Stimulated activated CD8-positive, alpha-beta memory T cell treated with anti-CD3 and anti-CD28 coated beads, Interleukin-2, amount 100 ng/mL, for 1 hour (primary cell): ENCODE measurements around the gene OPHN1.

ENCODE experiments used
- DNase-seq, 2 donors: peaks; one replicate each; pipeline ENCODE4 v3.0.0-alpha.2; 2020; ENCODE audit warnings: low read depth in 2 of 2

Gene OPHN1

DNA sequence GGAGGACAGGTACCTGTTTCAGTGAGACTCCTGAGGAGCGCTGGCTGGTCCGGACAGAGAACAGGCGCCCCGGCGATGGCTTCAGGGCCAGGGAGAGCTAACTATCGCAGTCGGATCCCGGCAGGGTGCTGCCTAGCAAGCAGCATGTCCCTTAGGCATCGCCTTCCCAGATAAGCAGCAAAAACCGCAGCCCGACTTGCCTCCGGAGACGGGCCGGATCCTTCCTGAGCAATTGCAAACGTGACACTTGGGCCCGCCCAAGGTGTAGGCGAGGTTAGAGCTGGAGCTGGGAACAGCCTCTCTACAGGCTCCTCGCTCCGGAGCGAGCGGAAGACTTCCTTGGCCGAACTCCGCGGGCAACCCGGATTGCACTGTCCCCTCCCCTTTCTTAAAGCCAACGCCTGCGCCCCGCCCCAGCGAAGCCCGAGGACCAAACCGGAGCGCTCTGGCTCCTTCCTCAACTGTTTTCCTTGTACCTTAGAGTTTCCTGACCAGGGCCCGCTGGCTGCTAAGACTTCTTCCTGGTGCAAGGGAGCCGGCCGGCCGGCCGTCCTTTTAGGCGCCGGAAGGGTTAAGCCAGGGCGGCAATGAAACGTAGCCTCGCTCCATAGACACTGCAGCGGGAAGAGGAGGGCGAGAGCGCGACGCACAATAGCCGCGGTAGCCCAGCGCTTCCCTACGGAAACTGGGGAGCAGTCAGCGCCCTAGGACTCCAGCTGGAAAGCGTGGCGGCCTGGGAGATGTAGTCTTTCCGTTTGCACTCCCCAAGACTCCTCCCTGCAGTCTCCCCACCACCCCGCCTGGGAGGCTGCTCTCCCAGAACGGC is at the start of gene OPHN1:
Gene OPHN1 (minus strand): TSS at position 341 of the 826 bp plus-strand sequence. CDS start 475 bp downstream, outside the sequence.
- no peak for DNase-seq

- no peak for DNase-seq
These were observed 47.7 kb upstream of the OPHN1 start for GRCh38 chrX:68480969-68481368.

DNA sequence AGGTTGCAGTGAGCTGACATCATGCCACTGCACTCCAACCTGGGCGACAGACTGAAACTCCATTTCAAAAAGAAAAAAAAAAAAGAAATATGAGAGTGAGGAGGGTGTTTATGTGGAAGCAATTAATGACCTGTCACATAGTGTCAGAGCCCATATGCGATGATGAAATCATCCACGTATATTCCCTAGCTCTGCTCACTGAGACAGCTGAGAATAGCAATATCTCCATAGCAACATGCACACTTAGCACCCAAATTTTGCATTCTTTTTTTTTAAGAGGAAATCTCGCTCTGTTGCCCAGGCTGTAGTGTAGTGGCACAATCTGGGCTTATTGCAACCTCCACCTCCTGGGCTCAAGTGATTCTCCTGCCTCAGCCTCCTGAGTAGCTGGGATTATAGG is 31.5 kb upstream of the OPHN1 start:
- no peak for DNase-seq

DNA sequence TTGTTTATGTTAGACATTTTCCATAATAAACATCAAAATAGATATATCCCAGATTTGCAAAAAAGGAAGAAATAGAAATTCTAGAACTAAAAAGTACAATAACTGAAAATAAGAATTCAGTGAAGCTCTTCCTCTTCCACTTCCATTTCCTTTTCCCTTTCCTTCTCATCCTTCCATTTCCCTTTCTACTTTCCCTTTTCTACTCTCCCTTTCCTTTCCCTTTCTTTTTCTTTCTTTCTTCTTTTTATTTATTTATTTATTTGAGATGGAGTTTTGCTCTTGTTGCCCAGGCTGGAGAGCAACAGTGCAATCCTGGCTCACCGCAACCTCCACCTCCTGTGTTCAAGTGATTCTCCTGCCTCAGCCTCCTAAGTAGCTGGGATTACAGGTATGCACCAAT is 30.6 kb upstream of the OPHN1 start:
- no peak for DNase-seq

DNA sequence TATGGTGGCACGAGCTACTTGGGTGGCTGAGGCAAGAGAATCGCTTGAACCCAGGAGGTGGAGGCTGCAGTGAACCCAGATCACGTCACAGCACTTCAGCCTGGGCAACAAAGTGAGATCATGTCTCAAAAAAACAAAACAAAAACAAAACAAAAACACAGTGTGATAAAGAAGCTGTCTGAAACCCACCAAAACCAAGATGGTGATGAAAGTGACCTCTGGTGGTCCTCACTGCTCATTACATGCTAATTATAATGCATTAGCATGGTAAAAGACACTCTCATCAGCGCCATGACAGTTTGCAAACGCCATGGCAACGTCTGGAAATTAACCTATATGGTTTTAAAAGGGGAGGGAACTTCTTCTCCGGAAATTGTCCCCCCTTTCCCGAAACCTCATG is 29.4 kb upstream of the OPHN1 start:
- DNase-seq: no peak

GRCh38 chrX:68462197-68462596 is 28.9 kb upstream of the OPHN1 start:
- DNase-seq: no peak

DNA sequence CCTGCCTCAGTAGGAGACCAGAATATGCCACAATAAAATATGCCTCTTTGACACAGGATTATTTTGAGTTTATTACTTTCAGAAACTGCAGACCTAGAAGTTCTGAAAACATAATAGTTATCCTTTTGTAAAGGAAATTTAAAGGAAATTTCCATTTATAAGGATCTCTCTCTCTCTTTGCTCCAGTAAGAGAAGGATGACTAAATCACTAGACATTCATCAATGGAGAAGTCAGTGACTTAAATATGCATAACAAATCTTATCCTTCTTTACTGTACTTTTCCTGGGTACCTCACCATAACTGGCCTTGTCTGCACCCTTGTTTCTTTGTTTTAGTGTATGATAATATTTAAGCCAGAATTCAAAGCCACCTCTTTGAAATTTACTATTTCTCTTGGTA is 28.3 kb upstream of the OPHN1 start:
- no peak for DNase-seq

- no peak for DNase-seq
These were observed 27.8 kb upstream of the OPHN1 start for GRCh38 chrX:68461093-68461492.

DNA sequence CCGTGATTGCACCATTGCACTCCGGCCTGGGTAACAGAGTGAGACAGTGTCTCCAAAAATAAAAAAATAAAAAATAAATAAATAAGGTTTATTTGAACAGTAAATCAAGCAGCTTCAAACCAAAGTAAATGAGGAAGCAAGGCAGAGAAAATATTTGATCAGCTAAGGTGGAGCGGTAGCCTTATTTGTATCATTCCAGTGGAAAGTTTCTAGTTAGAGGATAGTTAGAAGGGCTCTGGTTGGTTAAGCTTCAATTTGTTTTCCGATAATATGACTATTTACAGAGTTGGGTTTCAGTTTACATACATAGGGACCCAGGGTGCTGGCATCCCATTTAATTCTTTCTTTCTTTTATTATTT is 21.8 kb upstream of the OPHN1 start:
- DNase-seq: no peak

GRCh38 chrX:68454476-68455150 is 21.3 kb upstream of the OPHN1 start:
- no peak for DNase-seq

GRCh38 chrX:68451720-68452119 is 18.4 kb upstream of the OPHN1 start:
- DNase-seq: no peak

- DNase-seq: no peak
These were observed 10.0 kb upstream of the OPHN1 start for GRCh38 chrX:68443155-68443868.

GRCh38 chrX:68440940-68441339 is 7.6 kb upstream of the OPHN1 start:
- DNase-seq: no peak

DNA sequence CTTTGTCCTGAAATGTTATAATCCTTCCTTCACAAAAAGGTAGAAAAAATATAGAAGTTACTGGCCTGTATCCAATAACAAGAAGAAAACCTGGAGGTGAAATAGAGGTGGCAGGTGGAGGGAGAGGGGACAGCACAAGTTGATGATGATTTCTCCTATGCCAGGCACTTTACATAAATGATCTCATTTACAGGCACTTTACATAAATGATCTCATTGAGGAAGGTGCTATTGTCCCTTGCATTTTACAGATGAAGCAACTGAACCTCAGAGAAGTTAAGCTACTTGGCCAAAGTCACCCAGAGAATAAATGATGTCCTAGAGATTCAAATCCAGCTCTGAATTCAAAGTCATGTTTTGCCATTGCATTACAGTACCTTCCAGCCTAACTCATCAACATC is 7.1 kb upstream of the OPHN1 start:
- DNase-seq: no peak

GRCh38 chrX:68439341-68439740 is 6.0 kb upstream of the OPHN1 start:
- DNase-seq: no peak

DNA sequence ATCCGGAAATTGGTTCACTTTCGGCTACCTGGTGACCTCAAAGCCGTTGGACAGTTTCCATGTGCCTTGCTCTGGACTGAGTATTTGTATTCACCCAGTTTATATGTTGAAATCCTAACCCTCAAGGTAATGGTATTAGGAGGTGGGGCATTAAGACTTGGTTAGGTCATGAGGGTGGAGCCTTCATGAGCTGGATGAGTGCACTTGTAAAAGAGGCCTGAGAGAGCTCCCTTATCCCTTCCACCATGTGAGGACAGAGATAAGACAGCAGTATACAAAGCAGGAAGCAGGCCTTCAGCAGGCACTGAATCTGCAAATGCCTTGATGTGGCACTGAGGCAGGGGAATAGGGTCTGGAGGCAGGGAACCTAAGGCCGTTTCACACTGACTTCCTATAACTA is 5.3 kb upstream of the OPHN1 start:
- DNase-seq: no peak

- DNase-seq: no peak
These were observed 645 bp upstream of the OPHN1 start for GRCh38 chrX:68433981-68434299.

- DNase-seq: no peak
These were observed 647 bp downstream of the OPHN1 start for GRCh38 chrX:68432648-68433047.

- no peak for DNase-seq
These were observed 1.5 kb downstream of the OPHN1 start for GRCh38 chrX:68431836-68432235.

DNA sequence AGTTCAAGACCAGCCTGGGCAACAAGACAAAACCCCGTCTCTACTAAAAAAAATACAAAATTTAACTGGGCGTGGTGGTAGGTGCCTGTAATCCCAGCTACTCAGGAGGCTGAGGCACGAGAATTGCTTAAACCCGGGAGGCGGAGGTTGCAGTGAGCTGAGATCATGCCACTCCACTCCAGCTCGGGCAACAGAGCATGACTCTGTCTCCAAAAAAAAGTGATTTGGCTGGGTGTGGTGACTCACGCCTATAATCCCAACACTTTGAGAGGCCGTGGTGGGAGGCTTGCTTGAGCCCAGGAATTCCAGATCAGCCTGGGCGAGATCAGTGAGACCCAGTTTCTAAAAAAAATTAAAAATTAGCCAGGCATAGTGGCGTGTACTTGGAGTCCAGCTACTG is 4.1 kb downstream of the OPHN1 start:
- DNase-seq: no peak

- no peak for DNase-seq
These were observed 4.9 kb downstream of the OPHN1 start for GRCh38 chrX:68428431-68428830.

GRCh38 chrX:68424719-68425118 is 8.6 kb downstream of the OPHN1 start:
- DNase-seq: no peak

DNA sequence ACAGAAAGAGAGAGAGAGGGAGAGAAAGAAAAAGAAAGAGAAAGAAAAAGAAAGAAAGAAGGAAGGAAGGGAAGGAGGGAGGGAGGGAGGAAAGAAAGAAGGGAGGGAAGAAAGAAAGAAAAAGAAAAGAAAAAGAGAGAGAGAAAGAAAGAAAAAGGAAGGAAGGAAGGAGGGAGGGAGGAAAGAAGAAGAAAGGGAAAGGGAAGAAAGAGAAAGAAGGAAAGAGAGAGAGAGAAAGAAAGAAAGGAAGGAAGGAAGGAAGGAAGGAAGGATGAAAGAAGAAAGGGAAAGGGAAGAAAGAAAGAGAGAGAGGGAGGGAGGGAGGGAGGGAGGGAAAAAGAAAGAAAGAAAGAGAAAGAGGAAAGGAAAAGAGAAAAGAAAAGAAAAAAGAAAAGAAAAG is 10.8 kb downstream of the OPHN1 start:
- DNase-seq: no peak
